Measurements from ENCODE around the gene SNCAIP.

Gene SNCAIP

DNA sequence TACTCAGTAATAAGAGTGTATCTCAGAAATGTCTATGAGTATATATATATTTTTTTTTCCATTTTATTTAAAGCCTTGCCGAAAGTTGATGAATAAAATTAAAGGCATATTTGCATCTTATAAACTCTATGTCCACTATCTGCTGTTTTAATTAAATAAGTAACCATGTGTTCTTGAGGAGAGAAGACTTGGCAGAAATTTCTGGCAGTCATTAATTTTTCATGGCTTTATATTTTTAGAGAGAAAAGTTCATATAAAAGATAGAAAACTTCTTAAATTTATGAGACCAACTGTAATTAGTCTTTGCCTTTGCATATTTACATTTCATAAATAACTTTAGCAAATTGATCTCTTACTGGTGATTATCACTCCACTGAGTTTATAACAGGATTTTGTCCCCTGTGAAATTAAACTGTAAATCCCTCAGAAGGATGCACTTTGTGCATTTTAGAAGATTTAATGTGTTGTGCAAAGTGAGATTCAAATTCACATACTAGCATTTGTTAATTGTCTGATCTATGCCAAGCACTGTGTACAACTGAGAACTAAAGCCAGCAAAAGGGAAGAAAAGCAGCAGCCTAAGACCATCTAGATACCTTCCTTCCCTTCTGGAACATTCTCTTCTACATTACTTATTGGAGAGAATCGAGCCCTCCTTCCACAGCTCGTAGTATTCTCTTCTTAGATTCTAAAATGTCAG lies 108.7 kb downstream of the SNCAIP start:
- no peak for TF ChIP-seq POLR2A (IDR thresholded peaks at IDR 0.05; ENCODE audit: low read depth, low read length)
- TF ChIP-seq POLR2AphosphoS5 (IDR thresholded peaks at IDR 0.05; ENCODE audit: low read depth, low read length): no peak
- no peak for TF ChIP-seq TAF1 (IDR thresholded peaks at IDR 0.05; ENCODE audit: borderline replicate concordance, low read depth, low read length)
- FAIRE-seq (peak; percentile 58), DNase-seq (ENCODE audit: insufficient read length) (no peak)

DNA sequence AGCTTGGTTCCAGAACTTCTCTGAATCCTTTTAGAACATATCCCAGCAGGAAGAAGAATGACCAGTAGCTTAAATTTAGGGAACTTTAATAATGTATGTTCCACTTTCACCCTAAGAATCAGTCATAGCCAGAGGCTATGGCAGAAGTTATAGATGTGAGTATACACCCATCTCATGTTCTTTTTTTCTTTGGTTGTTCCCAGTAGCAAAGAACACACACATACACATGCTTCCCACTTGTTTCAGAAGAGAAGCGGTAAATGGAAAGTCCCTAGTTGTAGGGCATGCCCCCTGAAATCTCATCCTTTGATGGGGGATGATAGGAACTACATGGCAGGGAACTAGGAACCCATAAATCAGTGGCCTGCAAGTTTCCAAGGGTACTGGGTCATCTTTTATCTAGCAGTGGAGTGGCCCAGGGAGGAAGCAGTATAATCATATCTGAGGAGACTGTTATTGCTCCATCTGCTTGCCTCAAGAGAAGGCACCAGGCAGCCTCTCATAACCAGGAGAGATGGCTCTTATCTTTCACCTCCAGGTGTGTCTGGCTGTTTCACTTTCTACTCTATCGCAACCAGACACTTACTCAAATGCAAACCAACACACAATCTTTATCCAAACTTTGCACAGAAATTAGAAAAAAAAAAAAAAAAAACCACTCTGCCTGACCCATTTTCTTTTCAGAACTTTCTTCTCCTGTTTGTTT lies 109.5 kb downstream of the SNCAIP start:
- TF ChIP-seq POLR2AphosphoS5 (IDR thresholded peaks at IDR 0.05; ENCODE audit: low read depth, low read length) (no peak), POLR2A (IDR thresholded peaks at IDR 0.05; ENCODE audit: low read depth, low read length) (no peak), TAF1 (IDR thresholded peaks at IDR 0.05; ENCODE audit: borderline replicate concordance, low read depth, low read length) (no peak)
- peak; percentile 86 for FAIRE-seq
- DNase-seq (ENCODE audit: insufficient read length): peak; percentile 13

DNA sequence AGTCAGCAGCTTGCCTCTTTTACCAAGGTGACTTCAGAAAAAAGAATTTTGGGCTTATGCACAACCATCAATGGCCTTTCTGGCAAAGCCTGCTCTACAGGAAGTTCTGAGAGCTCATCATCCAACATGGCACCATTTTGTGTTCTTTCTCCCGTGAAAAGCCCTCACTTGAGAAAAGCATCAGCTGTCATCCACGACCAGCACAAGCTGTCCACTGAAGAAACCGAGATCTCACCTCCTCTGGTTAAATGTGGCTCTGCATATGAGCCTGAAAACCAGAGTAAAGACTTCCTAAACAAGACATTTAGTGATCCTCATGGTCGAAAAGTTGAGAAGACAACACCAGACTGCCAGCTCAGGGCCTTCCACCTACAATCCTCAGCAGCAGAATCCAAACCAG lies 111.2 kb downstream of the SNCAIP start:
- DNase-seq (ENCODE audit: insufficient read length) (no peak), FAIRE-seq (no peak)
- TF ChIP-seq TAF1 (IDR thresholded peaks at IDR 0.05; ENCODE audit: borderline replicate concordance, low read depth, low read length) (no peak), POLR2A (IDR thresholded peaks at IDR 0.05; ENCODE audit: low read depth, low read length) (no peak), POLR2AphosphoS5 (IDR thresholded peaks at IDR 0.05; ENCODE audit: low read depth, low read length) (no peak)

GRCh38 chr5:122424132-122424531 lies 112.1 kb downstream of the SNCAIP start:
- FAIRE-seq (no peak), DNase-seq (ENCODE audit: insufficient read length) (no peak)
- TF ChIP-seq POLR2A (IDR thresholded peaks at IDR 0.05; ENCODE audit: low read depth, low read length) (no peak), TAF1 (IDR thresholded peaks at IDR 0.05; ENCODE audit: borderline replicate concordance, low read depth, low read length) (no peak), POLR2AphosphoS5 (IDR thresholded peaks at IDR 0.05; ENCODE audit: low read depth, low read length) (no peak)

DNA sequence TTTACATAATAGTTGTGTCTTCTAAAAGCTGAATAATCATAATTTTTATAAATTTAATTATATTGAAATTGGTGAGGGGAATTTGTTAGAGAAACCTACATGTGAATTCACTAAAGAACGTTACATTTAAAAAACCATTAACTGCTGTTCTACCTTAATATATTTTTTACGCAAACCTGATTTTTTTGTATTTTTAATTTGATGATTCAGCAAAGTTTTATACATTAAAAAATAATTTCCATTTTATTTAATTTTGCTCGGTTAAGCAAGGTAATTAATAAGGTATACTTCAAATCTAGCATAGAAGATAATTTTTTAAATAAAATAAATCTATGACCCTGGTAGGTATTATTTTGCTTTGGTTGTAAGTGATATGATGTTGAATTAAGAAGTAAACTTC lies 114.3 kb downstream of the SNCAIP start:
- no peak for FAIRE-seq
- no peak for DNase-seq (ENCODE audit: insufficient read length)
- no peak for TF ChIP-seq POLR2A (IDR thresholded peaks at IDR 0.05; ENCODE audit: low read depth, low read length)
- TF ChIP-seq POLR2AphosphoS5 (IDR thresholded peaks at IDR 0.05; ENCODE audit: low read depth, low read length): no peak
- no peak for TF ChIP-seq TAF1 (IDR thresholded peaks at IDR 0.05; ENCODE audit: borderline replicate concordance, low read depth, low read length)

GRCh38 chr5:122427621-122428020 lies 115.6 kb downstream of the SNCAIP start:
- DNase-seq (ENCODE audit: insufficient read length) (no peak), FAIRE-seq (no peak)
- no peak for TF ChIP-seq POLR2A (IDR thresholded peaks at IDR 0.05; ENCODE audit: low read depth, low read length)
- TF ChIP-seq POLR2AphosphoS5 (IDR thresholded peaks at IDR 0.05; ENCODE audit: low read depth, low read length): no peak
- no peak for TF ChIP-seq TAF1 (IDR thresholded peaks at IDR 0.05; ENCODE audit: borderline replicate concordance, low read depth, low read length)

- no peak for FAIRE-seq
- TF ChIP-seq POLR2A (IDR thresholded peaks at IDR 0.05; ENCODE audit: low read depth, low read length) (no peak), POLR2AphosphoS5 (IDR thresholded peaks at IDR 0.05; ENCODE audit: low read depth, low read length) (no peak)
- no peak for DNase-seq (ENCODE audit: insufficient read length)
Measured at GRCh38 chr5:122429545-122430318, 117.7 kb downstream of the SNCAIP start.

DNA sequence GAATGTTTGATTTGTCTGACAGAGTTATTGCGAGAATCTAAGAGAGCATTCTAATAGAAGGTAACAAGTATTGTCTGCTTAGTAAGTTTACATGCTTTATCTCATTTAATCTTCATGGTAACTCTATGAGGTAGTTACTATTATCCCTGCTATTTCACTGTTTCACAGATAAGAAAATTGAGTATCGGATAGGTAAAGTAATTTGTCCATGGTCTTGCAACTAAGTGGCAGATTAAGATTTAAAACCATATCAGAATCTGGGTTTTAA lies 118.2 kb downstream of the SNCAIP start:
- FAIRE-seq (no peak), DNase-seq (ENCODE audit: insufficient read length) (no peak)
- no peak for TF ChIP-seq POLR2AphosphoS5 (IDR thresholded peaks at IDR 0.05; ENCODE audit: low read depth, low read length)
- no peak for TF ChIP-seq POLR2A (IDR thresholded peaks at IDR 0.05; ENCODE audit: low read depth, low read length)
- no peak for TF ChIP-seq TAF1 (IDR thresholded peaks at IDR 0.05; ENCODE audit: borderline replicate concordance, low read depth, low read length)

DNA sequence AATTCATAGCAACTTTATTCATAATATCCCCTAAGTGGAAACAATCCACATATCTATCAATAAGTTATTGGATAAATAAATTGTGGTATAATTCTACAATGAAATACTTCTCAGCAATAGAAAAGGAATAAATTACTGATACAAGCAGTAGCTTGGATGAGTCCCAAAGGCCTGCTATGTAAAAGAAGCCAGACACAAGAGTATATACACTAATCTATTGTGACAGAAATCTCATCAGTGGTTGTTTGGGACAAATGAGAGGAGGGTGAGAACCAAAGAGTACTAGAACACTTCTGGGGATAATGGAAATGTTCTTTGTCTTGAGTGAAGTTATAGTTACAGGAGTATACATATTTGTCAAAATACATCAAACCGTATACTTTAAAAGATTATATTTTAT lies 119.3 kb downstream of the SNCAIP start:
- DNase-seq (ENCODE audit: insufficient read length) (no peak), FAIRE-seq (no peak)
- TF ChIP-seq TAF1 (IDR thresholded peaks at IDR 0.05; ENCODE audit: borderline replicate concordance, low read depth, low read length): no peak
- no peak for TF ChIP-seq POLR2AphosphoS5 (IDR thresholded peaks at IDR 0.05; ENCODE audit: low read depth, low read length)
- no peak for TF ChIP-seq POLR2A (IDR thresholded peaks at IDR 0.05; ENCODE audit: low read depth, low read length)

DNA sequence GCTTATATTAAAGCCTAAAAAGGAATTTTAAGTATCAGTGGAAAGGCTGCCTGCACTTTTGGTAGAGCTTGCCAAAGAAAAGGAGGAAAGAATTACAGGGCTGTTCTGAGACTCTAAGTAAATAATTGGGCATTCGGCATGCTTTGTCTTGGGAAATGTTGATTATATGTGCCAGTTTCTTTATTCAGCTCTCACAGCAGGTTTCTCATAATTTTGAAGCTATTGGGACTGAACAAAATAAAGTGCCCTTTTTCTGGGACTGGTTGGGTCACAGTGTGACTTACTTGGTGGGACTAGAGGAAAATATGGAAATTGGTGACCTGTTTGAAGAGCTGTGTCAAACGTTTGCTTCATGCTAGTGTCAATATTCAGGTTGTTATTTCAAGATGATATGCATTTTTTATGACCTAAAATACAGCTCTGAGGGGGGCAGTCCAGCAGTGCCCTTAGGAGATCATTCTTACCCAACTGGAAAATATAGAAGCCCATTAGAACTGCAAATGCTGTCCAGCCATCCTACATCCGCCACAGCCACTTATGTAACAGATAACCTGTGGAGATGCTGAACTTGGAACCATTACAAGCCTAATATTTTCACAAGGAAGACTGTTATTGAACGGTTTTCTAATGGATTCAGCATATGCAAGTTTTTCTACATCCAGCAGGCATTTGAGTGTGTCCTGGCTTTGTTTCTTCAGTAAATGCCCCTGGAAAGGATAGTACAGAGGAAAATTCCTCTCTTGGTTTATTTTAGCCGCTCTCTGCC lies 122.4 kb downstream of the SNCAIP start:
- DNase-seq (ENCODE audit: insufficient read length): no peak
- FAIRE-seq: no peak
- TF ChIP-seq POLR2A (IDR thresholded peaks at IDR 0.05; ENCODE audit: low read depth, low read length) (no peak), POLR2AphosphoS5 (IDR thresholded peaks at IDR 0.05; ENCODE audit: low read depth, low read length) (no peak), TAF1 (IDR thresholded peaks at IDR 0.05; ENCODE audit: borderline replicate concordance, low read depth, low read length) (no peak)

- FAIRE-seq: no peak
Measured at GRCh38 chr5:122435234-122435633, 123.2 kb downstream of the SNCAIP start.

More at GRCh38 chr5:122435234-122435633, 123.2 kb downstream of the SNCAIP start:
- TF ChIP-seq TAF1 (IDR thresholded peaks at IDR 0.05; ENCODE audit: borderline replicate concordance, low read depth, low read length) (no peak), POLR2A (IDR thresholded peaks at IDR 0.05; ENCODE audit: low read depth, low read length) (no peak), POLR2AphosphoS5 (IDR thresholded peaks at IDR 0.05; ENCODE audit: low read depth, low read length) (no peak)
- no peak for DNase-seq (ENCODE audit: insufficient read length)

Data from GM12892 (cell line).